Neural cell (in vitro differentiated cells): ENCODE data around the gene FAM118B.

Experiments
- EZH2 ChIP-seq: fragments of 200-600, 300-800 bp; shearing (Covaris generic), sonication (generic); IDR thresholded peaks from 2 replicates; pipeline ENCODE4 v1.6.1; 2014; ENCODE audit warnings: antibody characterized with exemption, low read length, borderline replicate concordance, mild to moderate bottlenecking; ENCODE audit not compliant: insufficient read depth, poor library complexity, severe bottlenecking
- MXI1 ChIP-seq: fragments of 450-650 bp; conservative IDR thresholded peaks from 2 replicates; pipeline ENCODE4 v1.6.1; 2014; ENCODE audit warnings: antibody characterized with exemption, mild to moderate bottlenecking; ENCODE audit not compliant: poor library complexity, severe bottlenecking
- POLR2AphosphoS5 ChIP-seq: IDR thresholded peaks from 2 replicates; pipeline ENCODE4 v1.6.1; 2012
- SMC3 ChIP-seq: fragments of 450-650 bp; conservative IDR thresholded peaks from 2 replicates; pipeline ENCODE4 v1.6.1; 2014; ENCODE audit warnings: antibody characterized with exemption, mild to moderate bottlenecking, moderate library complexity; ENCODE audit not compliant: poor library complexity
- TAF1 ChIP-seq: IDR thresholded peaks from 2 replicates; pipeline ENCODE4 v1.6.1; 2012; ENCODE audit warnings: low read depth
- TF ChIP-seq, protein P1 (sequence below): fragments of 450-650 bp; IDR thresholded peaks from 2 replicates; pipeline ENCODE4 v1.5.1; 2014; ENCODE audit warnings: antibody characterized with exemption, mild to moderate bottlenecking, moderate library complexity; ENCODE audit not compliant: poor library complexity, severe bottlenecking
- TF ChIP-seq, protein P2 (sequence below): IDR thresholded peaks from 2 replicates; pipeline ENCODE4 v1.6.1; 2012; ENCODE audit warnings: borderline replicate concordance

DNA sequence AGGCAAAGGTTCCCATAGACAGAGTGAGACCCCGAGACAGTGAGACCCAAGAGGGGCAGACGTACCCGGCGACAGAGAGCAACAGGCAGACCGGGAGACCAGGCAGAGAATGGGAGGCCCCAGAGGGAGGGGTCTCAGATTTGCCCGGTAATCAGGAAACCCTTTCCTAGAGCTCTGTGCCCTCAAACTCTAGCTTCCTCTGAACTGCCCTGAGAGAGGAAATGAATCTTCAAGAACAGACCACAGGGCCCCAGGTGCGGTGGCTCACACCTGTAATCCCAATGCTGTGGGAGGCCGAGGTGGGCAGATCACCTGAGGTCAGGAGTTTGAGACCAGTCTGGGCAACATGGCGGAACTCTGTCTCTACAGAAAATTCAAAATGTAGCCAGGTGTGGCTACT is 47.8 kb upstream of the FAM118B start:
- TF ChIP-seq TAF1 (no peak), SMC3 (no peak), MXI1 (no peak), EZH2 (no peak), POLR2AphosphoS5 (no peak)
- TF ChIP-seq, protein P1, sequence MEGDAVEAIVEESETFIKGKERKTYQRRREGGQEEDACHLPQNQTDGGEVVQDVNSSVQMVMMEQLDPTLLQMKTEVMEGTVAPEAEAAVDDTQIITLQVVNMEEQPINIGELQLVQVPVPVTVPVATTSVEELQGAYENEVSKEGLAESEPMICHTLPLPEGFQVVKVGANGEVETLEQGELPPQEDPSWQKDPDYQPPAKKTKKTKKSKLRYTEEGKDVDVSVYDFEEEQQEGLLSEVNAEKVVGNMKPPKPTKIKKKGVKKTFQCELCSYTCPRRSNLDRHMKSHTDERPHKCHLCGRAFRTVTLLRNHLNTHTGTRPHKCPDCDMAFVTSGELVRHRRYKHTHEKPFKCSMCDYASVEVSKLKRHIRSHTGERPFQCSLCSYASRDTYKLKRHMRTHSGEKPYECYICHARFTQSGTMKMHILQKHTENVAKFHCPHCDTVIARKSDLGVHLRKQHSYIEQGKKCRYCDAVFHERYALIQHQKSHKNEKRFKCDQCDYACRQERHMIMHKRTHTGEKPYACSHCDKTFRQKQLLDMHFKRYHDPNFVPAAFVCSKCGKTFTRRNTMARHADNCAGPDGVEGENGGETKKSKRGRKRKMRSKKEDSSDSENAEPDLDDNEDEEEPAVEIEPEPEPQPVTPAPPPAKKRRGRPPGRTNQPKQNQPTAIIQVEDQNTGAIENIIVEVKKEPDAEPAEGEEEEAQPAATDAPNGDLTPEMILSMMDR = no peak
- TF ChIP-seq, protein P2, sequence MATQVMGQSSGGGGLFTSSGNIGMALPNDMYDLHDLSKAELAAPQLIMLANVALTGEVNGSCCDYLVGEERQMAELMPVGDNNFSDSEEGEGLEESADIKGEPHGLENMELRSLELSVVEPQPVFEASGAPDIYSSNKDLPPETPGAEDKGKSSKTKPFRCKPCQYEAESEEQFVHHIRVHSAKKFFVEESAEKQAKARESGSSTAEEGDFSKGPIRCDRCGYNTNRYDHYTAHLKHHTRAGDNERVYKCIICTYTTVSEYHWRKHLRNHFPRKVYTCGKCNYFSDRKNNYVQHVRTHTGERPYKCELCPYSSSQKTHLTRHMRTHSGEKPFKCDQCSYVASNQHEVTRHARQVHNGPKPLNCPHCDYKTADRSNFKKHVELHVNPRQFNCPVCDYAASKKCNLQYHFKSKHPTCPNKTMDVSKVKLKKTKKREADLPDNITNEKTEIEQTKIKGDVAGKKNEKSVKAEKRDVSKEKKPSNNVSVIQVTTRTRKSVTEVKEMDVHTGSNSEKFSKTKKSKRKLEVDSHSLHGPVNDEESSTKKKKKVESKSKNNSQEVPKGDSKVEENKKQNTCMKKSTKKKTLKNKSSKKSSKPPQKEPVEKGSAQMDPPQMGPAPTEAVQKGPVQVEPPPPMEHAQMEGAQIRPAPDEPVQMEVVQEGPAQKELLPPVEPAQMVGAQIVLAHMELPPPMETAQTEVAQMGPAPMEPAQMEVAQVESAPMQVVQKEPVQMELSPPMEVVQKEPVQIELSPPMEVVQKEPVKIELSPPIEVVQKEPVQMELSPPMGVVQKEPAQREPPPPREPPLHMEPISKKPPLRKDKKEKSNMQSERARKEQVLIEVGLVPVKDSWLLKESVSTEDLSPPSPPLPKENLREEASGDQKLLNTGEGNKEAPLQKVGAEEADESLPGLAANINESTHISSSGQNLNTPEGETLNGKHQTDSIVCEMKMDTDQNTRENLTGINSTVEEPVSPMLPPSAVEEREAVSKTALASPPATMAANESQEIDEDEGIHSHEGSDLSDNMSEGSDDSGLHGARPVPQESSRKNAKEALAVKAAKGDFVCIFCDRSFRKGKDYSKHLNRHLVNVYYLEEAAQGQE = no peak
